Activated CD4-positive, alpha-beta T cell treated with anti-CD3 and anti-CD28 coated beads, Interleukin-2, amount 50 U/mL, for 24 hours (primary cell): ENCODE measurements around the gene MCF2L.

Source experiments
- DNase-seq, 2 donors: peaks; one replicate each; pipeline ENCODE4 v3.0.0-alpha.2; 2020; ENCODE audit warnings: low read depth in 1 of 2, low spot score in 1 of 2

Gene MCF2L

DNA sequence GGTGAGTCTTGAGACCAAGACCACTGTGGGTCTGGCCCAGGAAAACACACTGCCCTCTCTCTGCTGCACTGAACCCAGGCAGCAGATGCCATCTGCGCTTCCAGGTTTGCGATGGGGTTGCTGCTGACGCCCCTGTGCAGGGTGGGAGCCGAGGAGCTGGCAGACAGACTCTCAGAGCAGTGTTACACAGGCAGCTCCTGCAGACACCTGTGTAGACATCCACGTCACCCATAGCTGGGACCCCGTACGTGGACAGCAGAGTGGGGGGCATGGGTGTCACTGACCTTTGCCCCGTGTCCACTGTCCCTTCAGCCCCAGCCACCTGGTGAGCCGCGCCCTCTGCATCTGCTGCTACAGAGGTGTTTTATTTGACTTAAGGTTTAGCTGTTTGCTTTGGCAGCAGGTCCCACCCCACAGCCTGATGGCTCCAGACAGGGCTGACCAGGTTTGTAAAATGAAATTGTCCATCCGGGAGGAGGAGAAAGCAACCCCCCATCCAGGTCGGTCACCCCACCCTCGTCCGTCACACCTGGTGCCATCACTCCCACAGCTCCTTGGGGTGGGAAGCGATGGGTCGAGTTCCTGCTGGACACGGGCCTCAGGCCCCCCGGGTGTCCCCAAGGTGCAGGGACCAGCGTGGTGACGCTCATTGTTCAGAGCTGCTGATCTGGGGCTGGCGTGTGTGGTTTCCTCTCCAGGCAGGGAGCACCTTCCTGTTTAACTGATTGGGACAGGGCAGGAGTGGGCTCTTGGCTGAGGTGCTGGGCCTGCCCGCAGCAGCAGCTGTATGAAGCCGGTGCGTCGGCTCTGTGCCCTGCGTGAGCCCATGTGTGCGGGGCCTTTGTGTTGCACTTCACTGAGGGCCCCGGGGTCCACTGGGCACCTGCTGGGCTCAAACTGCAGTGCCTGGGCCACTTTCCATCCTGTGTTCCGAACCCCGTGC lies 28.4 kb downstream of the MCF2L start:
- no peak for DNase-seq

DNA sequence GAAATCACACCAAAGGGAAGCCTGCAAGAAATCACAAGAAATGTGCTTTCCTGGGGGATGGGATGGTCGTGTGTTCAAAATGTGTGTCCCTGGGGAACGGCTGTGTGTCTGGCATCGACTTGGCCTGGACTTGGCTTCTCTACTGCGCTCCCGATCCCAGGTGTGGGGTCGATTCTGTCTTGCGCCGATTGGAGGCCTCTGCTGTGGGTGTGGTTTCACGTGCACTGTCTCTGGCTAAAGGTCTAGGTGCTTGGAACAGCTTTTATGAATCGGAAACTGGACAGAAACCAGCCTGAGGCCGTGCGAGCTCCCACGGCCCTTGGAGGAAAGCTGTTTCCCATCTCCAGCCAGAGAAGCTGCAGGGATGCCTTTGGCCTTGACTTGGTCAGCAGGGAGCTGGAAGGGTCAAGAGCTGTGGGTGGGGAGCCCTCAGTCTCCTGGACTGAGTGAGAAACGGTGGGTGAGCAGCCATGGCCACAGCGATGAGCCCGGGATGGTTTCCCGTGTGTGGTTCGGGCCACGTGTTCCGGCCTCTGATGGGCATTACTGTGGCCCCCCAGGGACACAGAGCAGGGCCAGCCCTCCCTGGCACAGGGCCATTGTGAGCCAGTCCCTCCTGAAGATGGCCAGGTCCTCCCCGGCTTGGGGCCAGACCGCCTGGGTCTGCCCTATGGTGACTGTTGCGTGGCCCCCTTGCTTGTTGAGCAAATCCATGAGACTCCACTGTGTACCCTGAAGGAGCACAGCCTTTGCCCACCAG lies 29.7 kb downstream of the MCF2L start:
- no peak for DNase-seq

DNA sequence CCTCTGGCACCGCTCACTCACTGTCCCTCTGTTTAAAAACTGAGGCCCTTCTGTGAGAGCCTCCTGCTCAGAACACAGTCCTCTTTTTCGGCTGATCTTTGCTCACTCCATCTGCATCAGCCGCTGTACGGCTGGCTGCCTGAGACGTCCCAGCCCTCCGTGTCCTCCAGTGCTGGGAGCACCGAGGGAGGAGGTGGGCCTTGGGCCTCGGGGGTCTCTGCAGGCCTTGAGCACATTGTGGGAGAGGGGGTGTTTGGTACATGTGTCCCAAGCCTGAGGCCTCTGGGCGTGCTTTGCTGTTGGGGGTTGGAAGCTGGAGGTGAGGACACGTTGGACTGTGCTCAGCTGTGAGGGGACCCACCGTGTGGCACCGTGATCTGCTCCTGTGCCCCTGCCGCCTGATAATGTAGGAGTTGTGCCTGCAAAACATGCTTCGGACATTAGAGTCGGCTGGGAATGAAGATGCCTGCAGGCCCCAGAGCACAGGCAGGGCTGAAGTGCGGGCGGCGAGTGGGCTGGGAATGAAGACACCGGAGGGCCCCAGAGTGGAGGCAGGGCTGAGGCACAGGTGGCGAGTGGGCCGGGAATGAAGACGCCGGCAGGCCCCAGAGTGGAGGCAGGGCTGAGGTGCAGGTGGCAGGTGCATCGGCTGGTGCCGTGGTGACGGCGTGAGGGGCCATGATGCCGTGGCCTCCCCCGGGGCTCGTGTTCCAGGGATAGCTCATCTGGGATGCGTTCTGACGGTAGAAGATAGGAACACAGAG lies 30.6 kb downstream of the MCF2L start:
- DNase-seq: no peak

- DNase-seq: no peak
Measured at GRCh38 chr13:113000575-113000974, 31.6 kb downstream of the MCF2L start.

GRCh38 chr13:113001241-113002140 lies 32.5 kb downstream of the MCF2L start:
- no peak for DNase-seq

DNA sequence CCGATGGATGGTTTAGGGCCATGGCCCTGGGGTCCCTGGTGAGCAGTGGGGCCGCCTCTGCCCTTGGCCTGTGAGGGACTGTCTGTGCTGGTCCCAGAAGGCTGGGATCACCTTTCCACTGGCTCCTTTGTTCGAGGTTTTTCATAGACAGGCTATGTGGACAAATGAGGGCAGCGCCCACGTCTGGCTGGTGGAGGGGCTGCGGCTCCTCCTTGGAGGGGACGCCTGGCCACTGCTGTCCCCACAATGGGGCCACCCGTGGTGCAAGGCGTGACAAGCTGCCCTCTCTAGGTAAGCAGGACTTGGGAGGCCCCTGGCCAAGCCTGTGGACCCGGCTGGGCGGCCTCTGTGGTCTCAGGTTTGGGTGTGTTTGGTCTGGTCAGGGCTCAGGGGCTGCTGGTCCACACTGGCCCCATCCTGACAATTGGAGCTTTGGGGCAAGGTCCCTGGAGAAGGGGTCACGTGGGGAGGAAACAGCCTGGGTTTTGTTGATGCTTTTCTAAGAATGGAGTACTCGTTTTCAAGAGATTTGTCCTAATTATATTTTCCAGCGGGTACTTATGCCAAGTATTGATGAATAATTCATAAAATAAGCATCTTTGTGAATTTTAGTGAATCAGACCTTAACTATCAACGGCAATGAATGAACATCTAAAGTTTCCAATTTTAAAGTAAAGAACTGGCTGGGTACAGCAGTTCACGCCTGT lies 33.3 kb downstream of the MCF2L start:
- no peak for DNase-seq

DNA sequence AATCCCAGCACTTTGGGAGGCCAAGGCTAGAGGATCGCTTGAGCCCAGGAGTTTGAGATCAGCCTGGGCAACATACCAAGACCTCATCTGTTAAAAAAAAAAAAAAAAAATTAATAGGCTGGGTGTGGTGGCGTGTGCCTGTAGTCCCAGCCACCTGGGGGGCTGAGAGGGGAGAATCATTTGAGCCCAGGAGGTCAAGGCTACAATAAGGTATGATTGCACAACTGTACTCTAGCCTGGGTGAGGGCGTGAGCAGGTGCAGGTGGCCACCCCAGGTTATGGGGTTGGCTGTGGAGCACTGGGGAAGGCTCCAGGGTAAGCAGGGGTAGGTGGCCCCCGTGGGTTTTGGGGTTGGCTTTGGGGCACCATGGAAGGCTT lies 33.9 kb downstream of the MCF2L start:
- no peak for DNase-seq

DNA sequence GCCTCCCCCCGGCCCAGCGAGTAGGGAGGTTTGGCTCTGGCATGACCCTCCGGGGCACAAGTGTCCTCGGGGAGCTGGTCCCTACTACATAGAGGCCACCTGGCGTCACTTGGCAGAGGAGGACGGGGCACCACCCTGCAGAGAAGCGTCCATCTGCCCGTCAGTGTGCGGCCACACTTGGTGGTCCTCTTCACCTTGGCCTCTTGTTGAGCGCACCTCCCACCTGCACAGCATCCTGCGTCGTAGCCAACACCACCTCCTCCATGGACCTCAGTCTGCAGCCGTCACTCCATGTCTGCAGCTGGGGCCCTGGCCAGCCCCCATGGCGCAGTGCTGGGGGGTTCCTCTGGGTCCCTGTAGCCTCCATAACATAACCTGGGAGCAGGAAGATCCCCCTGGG lies 35.1 kb downstream of the MCF2L start:
- DNase-seq: no peak

DNA sequence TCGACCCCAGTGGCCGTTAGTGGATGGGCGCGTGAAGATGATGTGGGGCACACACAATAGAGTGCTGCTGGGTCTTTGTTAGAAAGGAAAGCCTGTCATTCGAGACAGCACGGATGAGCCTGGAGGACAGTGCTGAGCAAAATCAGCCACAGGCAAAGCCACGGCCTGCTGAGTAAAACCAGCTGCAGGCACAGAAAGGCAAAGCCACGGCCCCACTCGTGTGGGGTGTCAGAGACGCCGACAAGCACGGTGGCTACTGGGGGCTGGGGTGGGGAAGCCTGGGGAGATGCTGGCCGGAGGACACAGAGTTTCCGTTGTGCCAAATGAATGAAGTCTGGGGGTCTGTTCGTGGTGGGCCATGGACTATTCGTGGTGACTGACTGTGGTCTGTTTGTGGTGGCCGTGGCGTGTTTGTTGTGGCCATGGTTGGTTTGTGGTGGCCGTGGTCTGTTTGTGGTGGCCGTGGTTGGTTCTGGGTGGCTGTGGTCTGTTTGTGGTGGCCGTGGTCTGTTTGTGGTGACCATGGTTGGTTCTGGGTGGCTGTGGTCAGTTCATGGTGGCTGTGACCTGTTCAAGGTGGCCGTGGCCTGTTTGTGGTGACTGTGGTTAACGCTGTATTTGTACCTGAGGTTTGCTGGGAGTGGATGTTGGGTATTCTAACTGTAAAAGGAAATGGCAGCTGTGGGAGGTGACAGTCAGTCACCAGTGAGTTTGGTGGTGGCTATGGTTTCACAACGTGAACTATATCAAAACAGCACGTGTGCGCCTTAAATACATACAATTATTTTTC lies 36.3 kb downstream of the MCF2L start:
- DNase-seq: no peak

- DNase-seq: no peak
Measured at GRCh38 chr13:113005997-113006396, 37.0 kb downstream of the MCF2L start.

DNA sequence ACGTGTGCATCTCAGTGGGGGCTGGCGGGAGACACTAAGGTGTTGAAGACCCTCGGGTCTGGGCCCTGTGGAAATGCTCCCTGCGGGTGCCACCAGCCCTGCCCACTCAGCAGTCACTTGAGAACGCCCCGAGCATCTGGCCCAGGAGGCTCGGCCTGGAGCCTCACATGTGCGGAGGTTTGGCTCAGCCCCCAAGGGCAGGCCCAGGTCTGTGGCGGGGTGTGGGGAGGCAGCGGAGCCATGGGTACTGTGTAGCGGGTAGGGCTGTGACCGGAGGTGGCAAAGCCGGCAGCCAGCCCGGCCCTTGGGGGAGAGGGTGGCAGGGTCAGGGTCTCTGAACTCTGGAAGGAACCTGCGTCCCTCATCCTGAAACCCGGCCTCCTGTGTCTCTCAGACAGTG lies 37.6 kb downstream of the MCF2L start:
- no peak for DNase-seq

DNA sequence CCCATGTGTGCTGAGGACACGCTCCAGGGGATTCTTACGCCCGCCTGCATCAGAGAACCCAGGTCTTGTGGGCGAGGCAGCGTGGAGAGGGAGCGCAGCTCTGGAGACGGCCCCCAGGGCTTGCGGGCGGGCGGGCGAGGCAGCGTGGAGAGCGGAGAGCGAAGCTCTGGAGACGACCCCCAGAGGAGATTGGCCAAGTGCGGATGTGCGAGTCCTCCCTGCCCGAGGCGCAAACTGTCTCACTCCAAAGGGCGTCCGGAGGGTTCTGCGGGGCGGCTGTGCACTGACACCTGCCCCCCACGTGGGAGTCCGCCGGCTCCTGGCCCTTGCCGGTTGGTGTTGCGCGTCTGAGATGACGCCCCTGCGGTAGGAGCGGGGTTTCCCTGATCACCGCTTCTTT lies 39.8 kb downstream of the MCF2L start:
- DNase-seq: no peak

- DNase-seq: no peak
Measured at GRCh38 chr13:113009743-113010509, 40.9 kb downstream of the MCF2L start.

- DNase-seq: no peak
Measured at GRCh38 chr13:113010510-113010865, 41.5 kb downstream of the MCF2L start.

DNA sequence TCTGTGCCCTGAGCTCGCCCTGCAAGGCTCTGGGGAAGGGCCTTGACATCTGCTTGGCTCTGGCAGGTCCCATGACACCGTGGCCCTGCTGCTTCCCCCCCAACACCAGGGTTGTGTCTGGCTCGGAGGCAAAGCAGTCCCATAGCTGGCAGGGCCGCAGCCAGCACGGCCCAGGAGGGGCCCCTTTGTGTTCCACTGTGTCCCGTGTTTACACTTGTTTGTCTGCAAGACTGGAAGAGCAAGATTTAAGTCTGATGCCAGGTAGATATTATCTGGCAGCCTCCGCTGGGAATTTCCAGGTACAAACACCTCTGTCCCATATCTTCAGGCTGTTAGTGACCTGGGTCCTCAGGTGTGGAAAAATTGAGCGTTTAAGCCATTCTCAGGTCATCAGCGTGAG lies 44.3 kb downstream of the MCF2L start:
- no peak for DNase-seq

DNA sequence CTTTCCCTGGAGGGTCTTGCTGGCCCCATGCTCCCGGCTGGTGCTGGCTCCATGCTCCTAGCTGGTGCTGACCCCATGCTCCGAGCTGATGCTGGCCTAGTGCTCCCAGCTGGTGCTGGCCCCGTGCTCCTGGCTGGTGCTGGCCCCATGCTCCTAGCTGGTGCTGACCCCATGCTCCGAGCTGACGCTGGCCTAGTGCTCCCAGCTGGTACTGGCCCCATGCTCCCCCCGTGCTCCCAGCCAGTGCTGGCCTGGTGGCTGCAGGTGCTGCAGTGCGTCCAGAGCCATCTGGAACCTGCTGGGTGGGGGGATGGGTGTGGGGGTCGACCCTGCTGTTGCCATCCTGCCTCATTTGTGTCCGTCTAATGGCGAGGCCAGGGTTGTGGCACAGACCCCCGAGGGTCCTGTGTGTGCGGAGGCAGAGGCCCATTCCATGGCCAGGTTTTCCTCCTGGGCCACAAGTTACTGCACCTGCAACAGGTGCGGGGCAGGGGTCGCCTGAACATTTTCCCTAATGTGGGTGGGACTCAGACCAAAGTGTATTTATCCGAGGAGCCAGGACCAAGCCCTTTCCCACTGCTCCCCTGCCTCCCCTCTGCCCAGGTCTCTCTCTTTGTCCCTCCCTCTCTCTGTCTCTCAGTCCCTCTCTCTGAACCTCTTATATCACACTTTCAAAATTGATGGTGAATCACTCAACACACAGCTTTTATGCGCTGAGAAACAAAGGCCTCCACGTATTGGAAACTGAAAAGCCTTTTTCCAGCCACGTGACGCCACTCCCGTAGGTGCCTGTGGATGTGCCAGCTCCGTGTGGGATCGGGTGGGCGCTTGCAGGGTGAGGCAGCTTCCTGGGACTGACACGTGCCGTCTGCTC lies 45.1 kb downstream of the MCF2L start:
- no peak for DNase-seq
